H1 (cell line): ENCODE measurements around the gene EPHA2. TPM values are rescaled to one million over a fixed set of nuclear protein-coding genes. Genes with fewer than 3 reads are reported as not detected.

ENCODE experiments used
- CTCF ChIA-PET: fragments of 300-600 bp; sonication (Branson Sonifier 250); formaldehyde crosslinking; loops from one replicate; lab custom pipeline; 2021; ENCODE audit not compliant: partially characterized antibody; lab: Charles Lee
- POLR2A ChIA-PET: fragments of 300-600 bp; sonication (Branson Sonifier 250); formaldehyde crosslinking; loops from one replicate; lab custom pipeline; 2021; ENCODE audit warnings: inconsistent platforms; ENCODE audit not compliant: partially characterized antibody; lab: Charles Lee
- DNase-seq, 2 experiments: peaks; one replicate each; pipeline versions ENCODE4 v3.0.0 to v3.0.0-alpha.2; 2010 to 2022; ENCODE audit warnings: low spot score in 2 of 2, low read depth in 1 of 2, mixed read lengths in 1 of 2
- FAIRE-seq: peaks from 2 replicates; lab custom pipeline; 2011; peaks lifted over from hg19 to GRCh38; lab: Jason Lieb, UNC
- H2AFZ ChIP-seq: 2 replicates; pipeline ENCODE4 v1.8.1; 2012; ENCODE audit warnings: low read length, inconsistent platforms
- H2AK5ac ChIP-seq: 2 replicates; pipeline ENCODE4 v1.6.1; 2013; ENCODE audit warnings: low read depth, low read length
- H2BK120ac ChIP-seq: replicated peaks from 2 replicates; pipeline ENCODE3; 2013; ENCODE audit warnings: low read depth, low read length, inconsistent platforms
- H2BK12ac ChIP-seq: 2 replicates; pipeline ENCODE4 v1.6.1; 2013; ENCODE audit warnings: low read depth, low read length
- H2BK15ac ChIP-seq: 2 replicates; pipeline ENCODE4 v1.6.1; 2013; ENCODE audit warnings: low read length
- H2BK20ac ChIP-seq: 2 replicates; pipeline ENCODE4 v1.6.1; 2013; ENCODE audit warnings: low read length
- H2BK5ac ChIP-seq: 2 replicates; pipeline ENCODE4 v1.6.1; 2013; ENCODE audit warnings: low read depth, low read length
- H3K14ac ChIP-seq: 2 replicates; pipeline ENCODE4 v1.6.1; 2013; ENCODE audit warnings: inconsistent platforms; ENCODE audit not compliant: insufficient read length
- H3K18ac ChIP-seq: 2 replicates; pipeline ENCODE4 v1.6.1; 2013; ENCODE audit warnings: low read length; ENCODE audit errors: extremely low read depth
- H3K23ac ChIP-seq: 2 replicates; pipeline ENCODE4 v1.6.1; 2013; ENCODE audit warnings: inconsistent platforms; ENCODE audit not compliant: insufficient read length
- H3K23me2 ChIP-seq: 2 replicates; pipeline ENCODE4 v1.6.1; 2013; ENCODE audit warnings: low read depth, low read length
- H3K27ac ChIP-seq: 2 replicates; pipeline ENCODE4 v1.6.1; 2011; ENCODE audit warnings: low read depth, low read length, inconsistent platforms
- H3K27me3 ChIP-seq, 4 experiments: replicated peaks in 1 of 4; 1 replicate in 1 of 4; 2 replicates in 3 of 4; pipeline versions ENCODE4 v1.6.1 to v1.8.1; 2011 to 2013; ENCODE audit warnings: low read length in 3 of 4, mild to moderate bottlenecking in 3 of 4, inconsistent platforms in 2 of 4, mixed read lengths in 2 of 4, moderate library complexity in 1 of 4; ENCODE audit not compliant: control insufficient read depth in 3 of 4, insufficient read depth in 3 of 4; ENCODE audit errors: extremely low read depth in 1 of 4
- H3K36me3 ChIP-seq, 4 experiments: 2 replicates each; pipeline versions ENCODE4 v1.6.1 to v1.8.1; 2011 to 2013; ENCODE audit warnings: mild to moderate bottlenecking in 4 of 4, low read length in 3 of 4, moderate library complexity in 2 of 4, control low read depth in 1 of 4, inconsistent platforms in 1 of 4; ENCODE audit not compliant: insufficient read depth in 4 of 4, control insufficient read depth in 2 of 4
- H3K4ac ChIP-seq: replicated peaks from 2 replicates; pipeline ENCODE3; 2013; ENCODE audit warnings: low read length, low read depth, mixed read lengths, inconsistent platforms; ENCODE audit not compliant: insufficient read length
- H3K4me1 ChIP-seq, 4 experiments: replicated peaks in 1 of 4; 1 replicate in 1 of 4; 2 replicates in 3 of 4; pipeline versions ENCODE4 v1.6.1 to v1.8.1; 2011 to 2013; ENCODE audit warnings: low read length in 3 of 4, inconsistent platforms in 2 of 4, mixed read lengths in 1 of 4; ENCODE audit not compliant: insufficient read depth in 4 of 4, control insufficient read depth in 3 of 4
- H3K4me2 ChIP-seq, 2 experiments: 2 replicates each; pipeline versions ENCODE4 v1.6.1 to v1.8.1; 2011 to 2013; ENCODE audit warnings: low read depth in 2 of 2, low read length in 2 of 2, control low read depth in 1 of 2, inconsistent platforms in 1 of 2, mild to moderate bottlenecking in 1 of 2; ENCODE audit not compliant: insufficient read depth in 1 of 2
- H3K4me3 ChIP-seq, 4 experiments: fragments of 200-600, 300-600 bp in 1 of 4; sonication (generic), shearing (Covaris generic), sonication (Bioruptor Twin) in 1 of 4; 2 replicates each; pipeline versions ENCODE4 v1.5.1 to v1.8.1; 2011 to 2016; ENCODE audit warnings: low read length in 4 of 4, low read depth in 3 of 4, control low read depth in 2 of 4, inconsistent platforms in 2 of 4, mild to moderate bottlenecking in 2 of 4, mixed read lengths in 1 of 4, moderate library complexity in 1 of 4; ENCODE audit not compliant: insufficient read depth in 2 of 4; ENCODE audit errors: extremely low read depth in 1 of 4
- H3K56ac ChIP-seq: replicated peaks from 2 replicates; pipeline ENCODE3; 2013; ENCODE audit warnings: low read depth, mild to moderate bottlenecking, mixed read lengths, low read length, inconsistent platforms; ENCODE audit not compliant: insufficient read length
- H3K79me1 ChIP-seq: 2 replicates; pipeline ENCODE4 v1.6.1; 2013; ENCODE audit warnings: low read depth, low read length, control low read depth
- H3K79me2 ChIP-seq, 2 experiments: 2 replicates each; pipeline versions ENCODE4 v1.6.1 to v1.8.1; 2012 to 2013; ENCODE audit warnings: low read length in 2 of 2, mild to moderate bottlenecking in 2 of 2, inconsistent platforms in 1 of 2; ENCODE audit not compliant: insufficient read depth in 2 of 2, control insufficient read depth in 1 of 2
- H3K9ac ChIP-seq, 4 experiments: replicated peaks in 1 of 4; 1 replicate in 1 of 4; 2 replicates in 3 of 4; pipeline versions ENCODE4 v1.6.1 to v1.8.1; 2011 to 2013; ENCODE audit warnings: low read depth in 3 of 4, low read length in 3 of 4, control low read depth in 2 of 4, mild to moderate bottlenecking in 2 of 4, moderate library complexity in 2 of 4, inconsistent platforms in 1 of 4; ENCODE audit errors: extremely low read depth in 1 of 4
- H3K9me3 ChIP-seq, 2 experiments: 2 replicates each; pipeline versions ENCODE4 v1.6.1 to v1.8.1; 2012 to 2013; ENCODE audit warnings: mild to moderate bottlenecking in 2 of 2, moderate library complexity in 2 of 2, control low read depth in 1 of 2, inconsistent platforms in 1 of 2, low read depth in 1 of 2, low read length in 1 of 2, mixed read lengths in 1 of 2; ENCODE audit not compliant: insufficient read depth in 2 of 2
- H4K20me1 ChIP-seq, 2 experiments: replicated peaks in 1 of 2; 2 replicates each; pipeline versions ENCODE3 to v1.8.1; 2011 to 2013; ENCODE audit warnings: inconsistent platforms in 2 of 2, low read length in 2 of 2, mild to moderate bottlenecking in 1 of 2; ENCODE audit not compliant: insufficient read depth in 2 of 2, control insufficient read depth in 1 of 2
- H4K5ac ChIP-seq: 2 replicates; pipeline ENCODE4 v1.6.1; 2013; ENCODE audit warnings: low read length, low read depth, mixed read lengths, inconsistent platforms; ENCODE audit not compliant: insufficient read length
- H4K8ac ChIP-seq: 2 replicates; pipeline ENCODE4 v1.8.0; 2013; ENCODE audit warnings: mild to moderate bottlenecking, moderate library complexity, low read length, inconsistent platforms; ENCODE audit not compliant: insufficient read depth; ENCODE audit errors: extremely low read depth
- H4K91ac ChIP-seq: replicated peaks from 2 replicates; pipeline ENCODE3; 2013; ENCODE audit warnings: low read length, mixed read lengths, inconsistent platforms; ENCODE audit not compliant: insufficient read length
- HDAC6 ChIP-seq: IDR thresholded peaks from one replicate; pipeline ENCODE4 v1.7.1; 2012; ENCODE audit warnings: low read depth, mild to moderate bottlenecking, inconsistent platforms, low read length, moderate library complexity
- WGBS, 2 experiments: shearing (Covaris generic) in 1 of 2; methylation state at CpG; one replicate each; pipeline versions ENCODE4 v1.1.6 to v1.1.7; 2013 to 2015; ENCODE audit warnings: low lambda C conversion rate in 2 of 2, mixed read lengths in 2 of 2, inconsistent platforms in 1 of 2, low coverage in 1 of 2, missing lambda C conversion rate in 1 of 2; ENCODE audit not compliant: insufficient replicate concordance in 2 of 2, insufficient coverage in 1 of 2, insufficient read length in 1 of 2; ENCODE audit errors: extremely low coverage in 1 of 2, missing lambda C conversion rate in 1 of 2; 5-methylcytosine and 5-hydroxymethylcytosine counted together
- polyA plus RNA-seq, 7 experiments: library from polyadenylated mRNA; depleted of rRNA in 3 of 7; stranded (reverse) in 5 of 7; unstranded in 2 of 7; fragments of >200 nt in 5 of 7; fragments of 200-250 nt in 2 of 7; gene quantifications; 1 replicate in 5 of 7; 2 replicates in 1 of 7; 4 replicates in 1 of 7; pipeline versions ENCODE4 v1.2.1 to v1.2.3, GENCODE V29; 2011 to 2013; ENCODE audit warnings: missing spikeins in 2 of 7, mixed read lengths in 2 of 7
- total RNA-seq: library from RNA; stranded (reverse); fragmentation: NEBNext Ultra II Directional; extraction: Animal tissue kit (Norgen Biotek cat#: 25700); gene quantifications from 2 replicates; pipeline ENCODE4 v1.2.1, GENCODE V29; 2021

Gene EPHA2
- total and polyA plus RNA-seq, 2 of the 8 experiments (the other 6 are each of a cell fraction or from before 2014, with no cell fraction given) = 26.8 to 33.6 TPM

GRCh38 chr1:16180291-16180824, 24.5 kb upstream of the EPHA2 start:
- Histone ChIP-seq H3K9ac (no peak overlapping the region), H4K8ac (no peak overlapping the region), H3K36me3 (no peaks in the 10 kb centered on the region), H2AK5ac (0 out of 2 replicates have a peak overlapping the region, but pooled peaks have one; percentile 65), H2AFZ (no peak overlapping the region), H3K56ac (no peak overlapping the region), H3K27me3 (no peaks in the 10 kb centered on the region; a peak in 1 of 7 replicates), H3K4ac (no peak overlapping the region), H4K5ac (no peak overlapping the region), H3K27ac (no peak overlapping the region), H3K23ac (no peak overlapping the region), H3K14ac (no peak overlapping the region)
- POLR2A ChIA-PET = interaction anchor here (1.0 to 3.4 kb wide), 4 partner anchors 12 to 23 kb away, joined by 3 to 17 read pairs (median 10); no protein-coding TSS in a partner anchor
- WGBS, 2 experiments = 89% methylated on average over 13 of the region's 13 CpGs; no CpG with 5 or more reads in 1 of the 2 experiments
- DNase-seq (no peak), FAIRE-seq (no peak)
- CTCF ChIA-PET = interaction anchor here (0.6 to 17.1 kb wide), 10 partner anchors 9 to 201 kb away, joined by 3 to 569 read pairs (median 5); partner anchors contain the start of gene FAM131C
- TF ChIP-seq HDAC6 = no peak
- TF ChIP-seq, all 59 proteins: peak for 0
- H3K4me3 ChIP-seq = no peak overlapping the region
- H3K79me1 ChIP-seq = no peaks in the 10 kb centered on the region
- no peaks in the 10 kb centered on the region for H4K20me1 ChIP-seq
- no peaks in the 10 kb centered on the region for H3K9me3 ChIP-seq
- no peak overlapping the region for H2BK120ac ChIP-seq
- no peak overlapping the region for H2BK20ac ChIP-seq
- H2BK15ac ChIP-seq = no peak overlapping the region
- no peak overlapping the region for H2BK5ac ChIP-seq
- peak overlapping the region; percentile 75; the same call in 1 of the 2 replicates for H2BK12ac ChIP-seq
- H3K4me1 ChIP-seq = peaks cover 4 to 11% (median 8%) of the 10 kb centered on the region in 4 experiments; a peak in 6 of 7 replicates
- no peaks in the 10 kb centered on the region for H3K23me2 ChIP-seq
- no peaks in the 10 kb centered on the region for H3K79me2 ChIP-seq
- no peak overlapping the region for H3K4me2 ChIP-seq
- H3K18ac ChIP-seq = no peak overlapping the region
- no peak overlapping the region for H4K91ac ChIP-seq
